ENCODE data around the gene DENND1A.

GRCh38 chr9:123656565-123656964 is 273.4 kb downstream of the DENND1A start:
- TF ChIP-seq EP300 (IDR thresholded peaks at IDR 0.05) (no peak), CTCF (IDR thresholded peaks at IDR 0.05) (no peak), POLR2A (IDR thresholded peaks at IDR 0.05; ENCODE audit: low read depth) (no peak), POLR2AphosphoS5 (IDR thresholded peaks at IDR 0.05) (no peak)
